IMR-90 (cell line): Measurements from ENCODE around the gene XYLB. TPM values are rescaled to one million over a fixed set of nuclear protein-coding genes. Genes with fewer than 3 reads are reported as not detected.
"Not testable (repeated sequence)": the region's sequence is repeated elsewhere in the genome, so short reads cannot be mapped to it uniquely, and the experiment has no call there.

ENCODE experiments used
- ATAC-seq: fragments of 200-7000 bp; cut with Tn5 transposase; 2 replicates; pipeline ENCODE4 v1.9.1; 2020; ENCODE audit warnings: low read depth, mild to moderate bottlenecking, moderate library complexity
- BruUV-seq: library from RNA; stranded (reverse); fragments of 400-500 nt; replicated peaks from 2 replicates; lab custom pipeline; 2021; lab: Mats Ljungman, UMichigan
- CTCF ChIA-PET: fragments of 300-600 bp; formaldehyde crosslinking; extraction: SDS; loops from one replicate; lab custom pipeline; 2021; ENCODE audit warnings: antibody characterized with exemption; lab: Yijun Ruan, JAX
- POLR2A ChIA-PET: fragments of 300-600 bp; sonication (Branson Sonifier 250); formaldehyde crosslinking; loops from one replicate; lab custom pipeline; 2022; ENCODE audit warnings: antibody characterized with exemption; ENCODE audit not compliant: unreplicated experiment; lab: Charles Lee
- DNase-seq: peaks from one replicate; pipeline ENCODE4 v3.0.0; 2013
- H2AFZ ChIP-seq: replicated peaks from 2 replicates; pipeline ENCODE3; 2013; ENCODE audit warnings: low read length, mild to moderate bottlenecking; ENCODE audit not compliant: poor library complexity
- H2AK5ac ChIP-seq: 2 replicates; pipeline ENCODE4 v1.6.1; 2013; ENCODE audit warnings: low read depth, low read length, inconsistent platforms
- H2AK9ac ChIP-seq: replicated peaks from 2 replicates; pipeline ENCODE3; 2013; ENCODE audit warnings: mild to moderate bottlenecking, low read depth, low read length, moderate library complexity; ENCODE audit not compliant: poor library complexity
- H2BK120ac ChIP-seq: 2 replicates; pipeline ENCODE4 v1.6.1; 2013; ENCODE audit warnings: low read depth, low read length, inconsistent platforms
- H2BK15ac ChIP-seq: 3 replicates; pipeline ENCODE4 v1.6.1; 2013; ENCODE audit warnings: low read depth, low read length, inconsistent platforms
- H2BK20ac ChIP-seq: 2 replicates; pipeline ENCODE4 v1.6.1; 2013; ENCODE audit warnings: low read depth, mild to moderate bottlenecking, inconsistent platforms, low read length, moderate library complexity
- H2BK5ac ChIP-seq: 2 replicates; pipeline ENCODE4 v1.6.1; 2013; ENCODE audit warnings: mild to moderate bottlenecking, low read depth, low read length, inconsistent platforms; ENCODE audit not compliant: poor library complexity, severe bottlenecking
- H3K14ac ChIP-seq: replicated peaks from 2 replicates; pipeline ENCODE4 v1.6.1; 2013; ENCODE audit warnings: low read depth, low read length, inconsistent platforms
- H3K18ac ChIP-seq: 2 replicates; pipeline ENCODE4 v1.6.1; 2013; ENCODE audit warnings: low read depth, low read length, control low read depth
- H3K23ac ChIP-seq: 2 replicates; pipeline ENCODE4 v1.6.1; 2013; ENCODE audit warnings: low read depth, low read length, inconsistent platforms
- H3K27ac ChIP-seq: 2 replicates; pipeline ENCODE4 v1.5.1; 2013; ENCODE audit warnings: mild to moderate bottlenecking, control low read depth, low read length; ENCODE audit not compliant: insufficient read depth
- H3K27me3 ChIP-seq: 2 replicates; pipeline ENCODE4 v1.6.1; 2013; ENCODE audit warnings: low read length; ENCODE audit not compliant: control insufficient read depth, insufficient read depth
- H3K36me3 ChIP-seq: 2 replicates; pipeline ENCODE4 v1.6.1; 2013; ENCODE audit warnings: low read length, mixed read lengths; ENCODE audit not compliant: control insufficient read depth, insufficient read depth
- H3K4ac ChIP-seq: 2 replicates; pipeline ENCODE4 v1.6.1; 2013; ENCODE audit warnings: low read depth, low read length, inconsistent platforms
- H3K4me1 ChIP-seq: 2 replicates; pipeline ENCODE4 v1.6.1; 2013; ENCODE audit warnings: low read length, mixed read lengths; ENCODE audit not compliant: control insufficient read depth, insufficient read depth
- H3K4me2 ChIP-seq: 2 replicates; pipeline ENCODE4 v1.6.1; 2013; ENCODE audit warnings: low read depth, mild to moderate bottlenecking, control low read depth, low read length, moderate library complexity
- H3K4me3 ChIP-seq: 2 replicates; pipeline ENCODE4 v1.5.1; 2013; ENCODE audit warnings: low read depth, mild to moderate bottlenecking, control low read depth, low read length, moderate library complexity; ENCODE audit not compliant: insufficient read depth
- H3K56ac ChIP-seq: 2 replicates; pipeline ENCODE4 v1.6.1; 2013; ENCODE audit warnings: low read length, inconsistent platforms; ENCODE audit not compliant: insufficient read depth; ENCODE audit errors: extremely low read depth
- H3K79me1 ChIP-seq, 2 experiments: 2 replicates each; pipeline ENCODE4 v1.6.1; 2013; ENCODE audit warnings: low read length in 2 of 2, inconsistent platforms in 1 of 2, low read depth in 1 of 2
- H3K9ac ChIP-seq: 2 replicates; pipeline ENCODE4 v1.6.1; 2013; ENCODE audit warnings: low read depth, low read length, control low read depth
- H3K9me1 ChIP-seq: 2 replicates; pipeline ENCODE4 v1.6.1; 2013; ENCODE audit warnings: low read length, inconsistent platforms; ENCODE audit not compliant: insufficient read depth
- H3K9me3 ChIP-seq: 2 replicates; pipeline ENCODE4 v1.6.1; 2013; ENCODE audit warnings: low read length; ENCODE audit not compliant: control insufficient read depth, insufficient read depth
- H4K20me1 ChIP-seq: 2 replicates; pipeline ENCODE4 v1.6.1; 2013; ENCODE audit warnings: low read length, inconsistent platforms; ENCODE audit not compliant: insufficient read depth
- H4K5ac ChIP-seq: 2 replicates; pipeline ENCODE4 v1.6.1; 2013; ENCODE audit warnings: mild to moderate bottlenecking, low read depth, low read length, control low read depth
- H4K8ac ChIP-seq, 2 experiments: 2 replicates each; pipeline ENCODE4 v1.6.1; 2013; ENCODE audit warnings: low read depth in 2 of 2, low read length in 2 of 2, control low read depth in 1 of 2, inconsistent platforms in 1 of 2
- H4K91ac ChIP-seq: 2 replicates; pipeline ENCODE4 v1.6.1; 2013; ENCODE audit warnings: low read depth, low read length, inconsistent platforms; ENCODE audit not compliant: insufficient read depth
- WGBS, 2 experiments: methylation state at CpG; one replicate each; pipeline versions ENCODE4 v1.1.5 to v1.1.7; 2013; ENCODE audit warnings: missing lambda C conversion rate in 2 of 2; ENCODE audit not compliant: insufficient read length in 1 of 2; ENCODE audit errors: extremely low coverage in 2 of 2; 5-methylcytosine and 5-hydroxymethylcytosine counted together
- dilution Hi-C: fragments of 300-500 bp; cut with HindIII; formaldehyde crosslinking; loops from one replicate; pipeline ENCODE4 v1.14.3; 2018; ENCODE audit warnings: low sequenced_read_pairs; ENCODE audit not compliant: unreplicated experiment
- in situ Hi-C: fragments of 300-500 bp; cut with MboI; formaldehyde crosslinking; loops from 3 replicates; pipeline ENCODE4 v1.14.3; 2019; ENCODE audit warnings: low sequenced_read_pairs, inconsistent platforms, mixed read lengths
- intact Hi-C: fragments of 100-400 bp; cut with micrococcal nuclease; formaldehyde crosslinking; loops from 2 replicates; pipeline ENCODE4 v1.10.0; 2022
- polyA plus RNA-seq, 3 experiments: library from polyadenylated mRNA; depleted of rRNA; stranded (reverse); fragments of >200 nt; gene quantifications; 2 replicates each; pipeline ENCODE4 v1.2.3, GENCODE V29; 2012; ENCODE audit warnings: low replicate concordance in 1 of 3
- total RNA-seq: library from RNA; depleted of rRNA; stranded (reverse); fragments of >200 nt; gene quantifications from 2 replicates; pipeline ENCODE4 v1.2.3, GENCODE V29; 2012

The XYLB gene
- total and polyA plus RNA-seq, 2 of the 4 experiments (the other 2 are of a cell fraction) = 3.0 to 3.4 TPM

DNA sequence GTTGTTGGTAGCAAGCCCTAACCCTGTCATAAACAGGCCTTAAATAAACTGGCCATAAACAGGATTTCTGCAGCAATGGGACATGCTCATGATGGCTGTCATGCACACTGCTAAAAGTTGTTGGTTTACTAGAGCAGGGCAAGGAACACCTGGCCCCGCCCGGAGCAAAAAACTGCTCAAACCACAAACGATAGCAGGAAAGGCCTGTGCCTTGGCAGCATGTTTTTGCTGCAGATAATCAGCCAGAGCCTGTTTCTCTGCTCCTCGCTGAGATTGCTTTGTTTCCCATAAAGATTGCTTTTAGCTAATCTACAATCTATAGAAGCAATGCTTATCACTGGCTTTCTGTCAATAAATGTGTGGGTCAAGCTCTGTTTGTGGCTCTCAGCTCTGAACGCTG is 74.2 kb downstream of the XYLB start:
- in situ Hi-C loops, H4K91ac ChIP-seq, H3K36me3 ChIP-seq, H3K27ac ChIP-seq, H3K4me2 ChIP-seq, H2AFZ ChIP-seq, POLR2A ChIA-PET, H3K79me1 ChIP-seq, H2BK20ac ChIP-seq, H4K5ac ChIP-seq, H3K9me1 ChIP-seq, DNase-seq, H3K4me1 ChIP-seq, intact Hi-C loops, ATAC-seq, H2AK9ac ChIP-seq, H4K20me1 ChIP-seq, H4K8ac ChIP-seq, BruUV-seq, H2BK120ac ChIP-seq, dilution Hi-C loops, H3K23ac ChIP-seq, H3K9ac ChIP-seq, H2BK5ac ChIP-seq, CTCF ChIA-PET, H3K18ac ChIP-seq, H3K9me3 ChIP-seq, H2AK5ac ChIP-seq, H3K4ac ChIP-seq, H3K4me3 ChIP-seq, H3K56ac ChIP-seq, H3K14ac ChIP-seq, H3K27me3 ChIP-seq, H2BK15ac ChIP-seq: not testable (repeated sequence)
- no CpG with 5 or more reads among the region's 5 CpGs for WGBS, 2 experiments
